Measurements from ENCODE around the gene MLF2. TPM values are rescaled to one million over a fixed set of nuclear protein-coding genes. Genes with fewer than 3 reads are reported as not detected.

MLF2 gene
- total and polyA plus RNA-seq, 2 of the 13 experiments (the other 11 are each of a cell fraction or from before 2014, with no cell fraction given), result 88.1 to 167 TPM

DNA sequence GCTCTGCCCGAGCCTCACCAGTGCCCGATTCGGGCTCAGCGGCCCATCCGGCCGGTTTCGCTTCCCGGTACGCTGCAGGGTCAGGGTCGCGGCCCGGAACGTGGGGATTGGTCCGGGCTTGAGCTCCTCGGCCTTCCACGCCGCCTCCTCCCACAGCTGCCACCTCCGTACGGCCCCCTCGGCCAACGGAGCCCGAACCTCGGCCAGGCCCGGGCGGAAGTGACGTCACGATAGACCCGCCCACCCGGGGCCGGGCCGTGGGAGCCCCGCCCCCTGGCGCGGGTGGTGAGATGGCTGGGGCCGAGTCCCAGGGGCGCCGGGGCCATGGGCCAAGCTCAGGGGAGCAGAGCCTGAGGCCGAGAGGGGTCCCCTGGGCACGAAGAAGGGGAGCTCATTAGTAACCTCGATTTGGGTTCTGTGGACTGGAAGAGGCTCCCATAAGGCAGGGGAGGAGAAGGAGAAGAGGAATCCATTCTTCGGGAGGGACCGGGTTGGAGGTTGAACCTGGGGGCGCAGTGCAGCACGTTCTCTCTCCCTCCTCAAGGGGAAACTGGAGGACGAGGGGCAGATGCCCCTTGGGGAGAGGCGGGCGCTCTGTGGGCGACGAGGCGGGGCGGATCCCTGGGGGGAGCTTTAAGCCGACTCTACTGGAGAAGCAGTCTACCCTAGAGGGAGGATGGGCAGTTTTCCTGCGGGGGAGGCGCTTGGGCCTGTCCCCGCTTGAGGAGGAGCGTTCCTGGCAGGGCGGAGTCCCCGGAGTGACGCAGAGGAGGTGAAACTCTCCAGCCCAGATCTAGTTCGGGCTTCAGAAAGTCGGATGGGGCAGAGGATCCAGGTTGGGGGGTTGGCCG, at the start of gene MLF2 (continued):
- TF ChIP-seq ZFP82 (CRISPR knock-in tag; IDR thresholded peaks at IDR 0.05; ENCODE audit: borderline replicate concordance), result peak; percentile 58; the same call in 1 of the 2 replicates
- peak; percentile 24 for TF ChIP-seq TBL1XR1 (IDR thresholded peaks at IDR 0.05; ENCODE audit: borderline replicate concordance, low read length, partially characterized antibody)
- peak; percentile 89 for TF ChIP-seq SRY (CRISPR knock-in tag; IDR thresholded peaks at IDR 0.05)
- 0 out of 2 replicates have a peak, but pooled peaks have one; percentile 16 for TF ChIP-seq TSC22D2 (CRISPR knock-in tag; IDR thresholded peaks at IDR 0.05; ENCODE audit: borderline replicate concordance)
- TF ChIP-seq, protein P1, sequence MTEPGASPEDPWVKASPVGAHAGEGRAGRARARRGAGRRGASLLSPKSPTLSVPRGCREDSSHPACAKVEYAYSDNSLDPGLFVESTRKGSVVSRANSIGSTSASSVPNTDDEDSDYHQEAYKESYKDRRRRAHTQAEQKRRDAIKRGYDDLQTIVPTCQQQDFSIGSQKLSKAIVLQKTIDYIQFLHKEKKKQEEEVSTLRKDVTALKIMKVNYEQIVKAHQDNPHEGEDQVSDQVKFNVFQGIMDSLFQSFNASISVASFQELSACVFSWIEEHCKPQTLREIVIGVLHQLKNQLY (CRISPR knock-in tag; IDR thresholded peaks at IDR 0.05), result no peak; the same call in 1 of the 2 replicates
- no peak for TF ChIP-seq ZSCAN20 (CRISPR knock-in tag; IDR thresholded peaks at IDR 0.05; ENCODE audit: borderline replicate concordance)
- TF ChIP-seq MTA3 (CRISPR knock-in tag; IDR thresholded peaks at IDR 0.05), result no peak
- no peak for TF ChIP-seq MBNL3 (CRISPR knock-in tag; conservative IDR thresholded peaks at IDR 0.05)
- TF ChIP-seq, protein P2, sequence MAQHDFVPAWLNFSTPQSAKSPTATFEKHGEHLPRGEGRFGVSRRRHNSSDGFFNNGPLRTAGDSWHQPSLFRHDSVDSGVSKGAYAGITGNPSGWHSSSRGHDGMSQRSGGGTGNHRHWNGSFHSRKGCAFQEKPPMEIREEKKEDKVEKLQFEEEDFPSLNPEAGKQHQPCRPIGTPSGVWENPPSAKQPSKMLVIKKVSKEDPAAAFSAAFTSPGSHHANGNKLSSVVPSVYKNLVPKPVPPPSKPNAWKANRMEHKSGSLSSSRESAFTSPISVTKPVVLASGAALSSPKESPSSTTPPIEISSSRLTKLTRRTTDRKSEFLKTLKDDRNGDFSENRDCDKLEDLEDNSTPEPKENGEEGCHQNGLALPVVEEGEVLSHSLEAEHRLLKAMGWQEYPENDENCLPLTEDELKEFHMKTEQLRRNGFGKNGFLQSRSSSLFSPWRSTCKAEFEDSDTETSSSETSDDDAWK (CRISPR knock-in tag; IDR thresholded peaks at IDR 0.05), result no peak
- TF ChIP-seq, protein P3, sequence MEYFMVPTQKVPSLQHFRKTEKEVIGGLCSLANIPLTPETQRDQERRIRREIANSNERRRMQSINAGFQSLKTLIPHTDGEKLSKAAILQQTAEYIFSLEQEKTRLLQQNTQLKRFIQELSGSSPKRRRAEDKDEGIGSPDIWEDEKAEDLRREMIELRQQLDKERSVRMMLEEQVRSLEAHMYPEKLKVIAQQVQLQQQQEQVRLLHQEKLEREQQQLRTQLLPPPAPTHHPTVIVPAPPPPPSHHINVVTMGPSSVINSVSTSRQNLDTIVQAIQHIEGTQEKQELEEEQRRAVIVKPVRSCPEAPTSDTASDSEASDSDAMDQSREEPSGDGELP (IDR thresholded peaks at IDR 0.05; ENCODE audit: borderline replicate concordance, low read depth), result peak; percentile 51; the same call in 1 of the 2 replicates
- 0 out of 2 replicates have a peak, but pooled peaks have one; percentile 24 for TF ChIP-seq KLF13 (CRISPR knock-in tag; IDR thresholded peaks at IDR 0.05)
- TF ChIP-seq GLI4 (CRISPR knock-in tag; IDR thresholded peaks at IDR 0.05; ENCODE audit: borderline replicate concordance), result 0 out of 2 replicates have a peak, but pooled peaks have one; percentile 49
- TF ChIP-seq, protein P4, sequence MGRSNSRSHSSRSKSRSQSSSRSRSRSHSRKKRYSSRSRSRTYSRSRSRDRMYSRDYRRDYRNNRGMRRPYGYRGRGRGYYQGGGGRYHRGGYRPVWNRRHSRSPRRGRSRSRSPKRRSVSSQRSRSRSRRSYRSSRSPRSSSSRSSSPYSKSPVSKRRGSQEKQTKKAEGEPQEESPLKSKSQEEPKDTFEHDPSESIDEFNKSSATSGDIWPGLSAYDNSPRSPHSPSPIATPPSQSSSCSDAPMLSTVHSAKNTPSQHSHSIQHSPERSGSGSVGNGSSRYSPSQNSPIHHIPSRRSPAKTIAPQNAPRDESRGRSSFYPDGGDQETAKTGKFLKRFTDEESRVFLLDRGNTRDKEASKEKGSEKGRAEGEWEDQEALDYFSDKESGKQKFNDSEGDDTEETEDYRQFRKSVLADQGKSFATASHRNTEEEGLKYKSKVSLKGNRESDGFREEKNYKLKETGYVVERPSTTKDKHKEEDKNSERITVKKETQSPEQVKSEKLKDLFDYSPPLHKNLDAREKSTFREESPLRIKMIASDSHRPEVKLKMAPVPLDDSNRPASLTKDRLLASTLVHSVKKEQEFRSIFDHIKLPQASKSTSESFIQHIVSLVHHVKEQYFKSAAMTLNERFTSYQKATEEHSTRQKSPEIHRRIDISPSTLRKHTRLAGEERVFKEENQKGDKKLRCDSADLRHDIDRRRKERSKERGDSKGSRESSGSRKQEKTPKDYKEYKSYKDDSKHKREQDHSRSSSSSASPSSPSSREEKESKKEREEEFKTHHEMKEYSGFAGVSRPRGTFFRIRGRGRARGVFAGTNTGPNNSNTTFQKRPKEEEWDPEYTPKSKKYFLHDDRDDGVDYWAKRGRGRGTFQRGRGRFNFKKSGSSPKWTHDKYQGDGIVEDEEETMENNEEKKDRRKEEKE (IDR thresholded peaks at IDR 0.05), result no peak
- peak; percentile 23 for TF ChIP-seq ZMYM4 (CRISPR knock-in tag; IDR thresholded peaks at IDR 0.05)
- TF ChIP-seq, protein P5, sequence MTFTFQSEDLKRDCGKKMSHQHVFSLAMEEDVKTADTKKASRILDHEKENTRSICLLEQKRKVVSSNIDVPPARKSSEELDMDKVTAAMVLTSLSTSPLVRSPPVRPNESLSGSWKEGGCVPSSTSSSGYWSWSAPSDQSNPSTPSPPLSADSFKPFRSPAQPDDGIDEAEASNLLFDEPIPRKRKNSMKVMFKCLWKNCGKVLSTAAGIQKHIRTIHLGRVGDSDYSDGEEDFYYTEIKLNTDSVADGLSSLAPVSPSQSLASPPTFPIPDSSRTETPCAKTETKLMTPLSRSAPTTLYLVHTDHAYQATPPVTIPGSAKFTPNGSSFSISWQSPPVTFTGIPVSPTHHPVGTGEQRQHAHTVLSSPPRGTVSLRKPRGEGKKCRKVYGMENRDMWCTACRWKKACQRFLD (CRISPR knock-in tag; IDR thresholded peaks at IDR 0.05; ENCODE audit: borderline replicate concordance), result no peak; the same call in 1 of the 2 replicates
- TF ChIP-seq KDM1A (CRISPR knock-in tag; IDR thresholded peaks at IDR 0.05), result no peak
- TF ChIP-seq HNF4G (IDR thresholded peaks at IDR 0.05; ENCODE audit: borderline replicate concordance, low read depth, low read length), result peak; percentile 26; the same call in 1 of the 2 replicates
- TF ChIP-seq HNF4G (CRISPR knock-in tag; IDR thresholded peaks at IDR 0.05; ENCODE audit: borderline replicate concordance, low read depth), result peak; percentile 75; the same call in 1 of the 2 replicates
- TF ChIP-seq MEIS1 (CRISPR knock-in tag; IDR thresholded peaks at IDR 0.05; ENCODE audit: borderline replicate concordance), result peak; percentile 57
- peak; percentile 77; the same call in 1 of the 2 replicates for TF ChIP-seq ZBTB7A (CRISPR knock-in tag; IDR thresholded peaks at IDR 0.05)
